ENCODE results near the gene KRTAP22-2. TPM values are rescaled to one million over a fixed set of nuclear protein-coding genes. Genes with fewer than 3 reads are reported as not detected.

Gene KRTAP22-2
- total and polyA plus RNA-seq, 2 donors (not counting 3 experiments of a cell fraction or from before 2014, with no cell fraction given) = not detected

DNA sequence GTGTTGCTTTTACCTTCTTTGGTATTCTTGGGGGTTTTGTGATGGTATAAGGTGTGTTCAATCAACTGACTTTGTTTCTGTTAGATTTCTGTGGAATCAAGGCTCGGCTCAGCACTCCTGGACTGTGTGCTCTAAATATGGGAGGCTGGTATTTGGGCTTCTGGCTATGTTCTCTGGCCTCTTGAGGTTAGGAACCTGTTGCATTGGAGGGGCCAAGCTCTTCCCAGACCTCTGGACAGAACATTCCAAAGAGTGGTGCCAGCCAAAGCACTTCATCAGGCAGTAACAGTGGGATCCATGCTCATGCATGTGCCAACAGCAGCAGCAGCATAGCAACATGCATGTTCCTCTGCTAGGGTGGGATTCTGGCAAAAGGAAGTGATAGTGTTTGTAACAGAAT, 37.4 kb downstream of the KRTAP22-2 start:
- Histone ChIP-seq H3K27ac (ENCODE audit: insufficient read depth, low read depth, low read length) (no peak overlapping the region), H3K9me1 (replicated peaks; ENCODE audit: control insufficient read depth, extremely low read depth, insufficient read depth, low read length) (no peaks in the 10 kb centered on the region), H3K4me2 (ENCODE audit: insufficient read depth, low read length) (no peak overlapping the region), H3K9me3 (replicated peaks; ENCODE audit: control insufficient read depth, insufficient read depth, low read length) (no peaks in the 10 kb centered on the region), H4K20me1 (replicated peaks; ENCODE audit: control insufficient read depth, extremely low read depth, insufficient read depth, low read length) (no peaks in the 10 kb centered on the region), H3K9ac (replicated peaks; ENCODE audit: extremely low read depth, insufficient read depth, low read length) (no peak overlapping the region), H2AFZ (ENCODE audit: low read depth, low read length) (no peak overlapping the region), H3K4me3 (replicated peaks in 1 of 3; ENCODE audit: insufficient read depth in 1 of 3, low read depth in 1 of 3, low read length in 3 of 3) (no peak overlapping the region), H3K27me3 (ENCODE audit: control insufficient read depth in 2 of 2, insufficient read depth in 2 of 2, low read length in 2 of 2) (no peaks in the 10 kb centered on the region), H3K4me1 (ENCODE audit: control insufficient read depth, extremely low read depth, insufficient read depth, low read length) (no peaks in the 10 kb centered on the region), H3K36me3 (ENCODE audit: control insufficient read depth in 2 of 2, extremely low read depth in 1 of 2, insufficient read depth in 2 of 2, low read length in 2 of 2) (no peaks in the 10 kb centered on the region), H3K79me2 (ENCODE audit: control insufficient read depth, insufficient read depth, low read length) (no peaks in the 10 kb centered on the region)
- no TSS peak for BruUV-seq (replicated peaks)
- CTCF ChIA-PET = no interaction called here
- dilution Hi-C loops (cut with MboI; ENCODE audit: extremely low pct_ligation_motif_present, low sequenced_read_pairs) = no loop called here
- FAIRE-seq (no peak), DNase-seq (ENCODE audit: low read depth, low spot score) (no peak)
- POLR2A ChIA-PET = no interaction called here
- TF ChIP-seq FOS (IDR thresholded peaks at IDR 0.05; ENCODE audit: borderline replicate concordance, insufficient read depth, low read length) = no peak
- intact Hi-C loops (cut with micrococcal nuclease) = no loop called here

DNA sequence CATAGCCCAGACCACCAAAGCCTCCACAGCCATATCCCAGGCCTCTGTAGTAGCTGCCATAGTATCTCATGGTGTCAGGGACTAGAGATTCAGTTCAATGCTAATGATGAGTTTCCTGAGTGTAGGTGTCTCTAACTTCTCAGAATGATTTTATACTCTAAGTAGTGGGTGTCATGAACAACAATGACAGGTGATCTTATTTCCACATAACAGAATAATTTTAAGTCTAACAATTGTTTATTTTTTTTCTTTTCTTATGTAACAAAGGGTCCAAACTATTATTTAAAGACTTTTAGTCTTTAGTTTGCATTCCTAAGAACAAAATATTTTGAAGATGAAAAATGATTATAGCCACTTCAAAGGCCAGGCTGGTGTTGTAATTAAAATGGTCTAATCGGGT, 48.4 kb downstream of the KRTAP22-2 start, which contains the start of gene KRTAP19-6:
KRTAP19-6 (minus strand) TSS at position 101 of the 400 bp plus-strand sequence; CDS start at position 70, 31 bp downstream.
- DNase-seq (ENCODE audit: low read depth, low spot score) = no peak
- H3K9me1 ChIP-seq (replicated peaks; ENCODE audit: control insufficient read depth, extremely low read depth, insufficient read depth, low read length) = no peaks in the 10 kb centered on the region
- no peak within 1 kb of the TSS for H2AFZ ChIP-seq (ENCODE audit: low read depth, low read length)
- no peaks in the 10 kb centered on the region for H3K79me2 ChIP-seq (ENCODE audit: control insufficient read depth, insufficient read depth, low read length)
- no peak within 1 kb of the TSS for H3K27ac ChIP-seq (ENCODE audit: insufficient read depth, low read depth, low read length)
- no TSS peak for BruUV-seq (replicated peaks)
- no peak for TF ChIP-seq EZH2 (IDR thresholded peaks at IDR 0.05; ENCODE audit: borderline replicate concordance, low read depth, low read length, severe bottlenecking)
- TF ChIP-seq JUN (IDR thresholded peaks at IDR 0.05; ENCODE audit: borderline replicate concordance, insufficient read depth, insufficient read length, low read depth) = no peak
- TF ChIP-seq, protein P1, sequence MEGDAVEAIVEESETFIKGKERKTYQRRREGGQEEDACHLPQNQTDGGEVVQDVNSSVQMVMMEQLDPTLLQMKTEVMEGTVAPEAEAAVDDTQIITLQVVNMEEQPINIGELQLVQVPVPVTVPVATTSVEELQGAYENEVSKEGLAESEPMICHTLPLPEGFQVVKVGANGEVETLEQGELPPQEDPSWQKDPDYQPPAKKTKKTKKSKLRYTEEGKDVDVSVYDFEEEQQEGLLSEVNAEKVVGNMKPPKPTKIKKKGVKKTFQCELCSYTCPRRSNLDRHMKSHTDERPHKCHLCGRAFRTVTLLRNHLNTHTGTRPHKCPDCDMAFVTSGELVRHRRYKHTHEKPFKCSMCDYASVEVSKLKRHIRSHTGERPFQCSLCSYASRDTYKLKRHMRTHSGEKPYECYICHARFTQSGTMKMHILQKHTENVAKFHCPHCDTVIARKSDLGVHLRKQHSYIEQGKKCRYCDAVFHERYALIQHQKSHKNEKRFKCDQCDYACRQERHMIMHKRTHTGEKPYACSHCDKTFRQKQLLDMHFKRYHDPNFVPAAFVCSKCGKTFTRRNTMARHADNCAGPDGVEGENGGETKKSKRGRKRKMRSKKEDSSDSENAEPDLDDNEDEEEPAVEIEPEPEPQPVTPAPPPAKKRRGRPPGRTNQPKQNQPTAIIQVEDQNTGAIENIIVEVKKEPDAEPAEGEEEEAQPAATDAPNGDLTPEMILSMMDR (IDR thresholded peaks at IDR 0.05; ENCODE audit: extremely low read depth in 1 of 2, insufficient read depth in 1 of 2, low read depth in 1 of 2, low read length in 2 of 2) = no peak
- TF ChIP-seq POLR2A (IDR thresholded peaks at IDR 0.05; ENCODE audit: low read depth, low read length) = no peak
- no peak for TF ChIP-seq MYC (IDR thresholded peaks at IDR 0.05; ENCODE audit: low read depth, low read length)
- TF ChIP-seq FOS (IDR thresholded peaks at IDR 0.05; ENCODE audit: borderline replicate concordance, insufficient read depth, low read length) = no peak
- no peak for TF ChIP-seq POLR2AphosphoS5 (IDR thresholded peaks at IDR 0.05; ENCODE audit: insufficient read depth, low read depth, low read length)
- TF ChIP-seq GATA2 (IDR thresholded peaks at IDR 0.05; ENCODE audit: insufficient read depth, insufficient read length, low read depth, low read length) = no peak
- TF ChIP-seq, protein P2, sequence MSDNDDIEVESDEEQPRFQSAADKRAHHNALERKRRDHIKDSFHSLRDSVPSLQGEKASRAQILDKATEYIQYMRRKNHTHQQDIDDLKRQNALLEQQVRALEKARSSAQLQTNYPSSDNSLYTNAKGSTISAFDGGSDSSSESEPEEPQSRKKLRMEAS (IDR thresholded peaks at IDR 0.05; ENCODE audit: insufficient read depth, insufficient read length) = no peak
- intact Hi-C loops (cut with micrococcal nuclease) = no loop called here
- H3K27me3 ChIP-seq (ENCODE audit: control insufficient read depth in 2 of 2, insufficient read depth in 2 of 2, low read length in 2 of 2) = no peaks in the 10 kb centered on the region
- no peak within 1 kb of the TSS for H3K4me3 ChIP-seq (replicated peaks in 1 of 3; ENCODE audit: insufficient read depth in 1 of 3, low read depth in 1 of 3, low read length in 3 of 3)
- no peak for FAIRE-seq
- no peaks in the 10 kb centered on the region for H3K36me3 ChIP-seq (ENCODE audit: control insufficient read depth in 2 of 2, extremely low read depth in 1 of 2, insufficient read depth in 2 of 2, low read length in 2 of 2)
- H4K20me1 ChIP-seq (replicated peaks; ENCODE audit: control insufficient read depth, extremely low read depth, insufficient read depth, low read length) = no peaks in the 10 kb centered on the region
- peaks cover 5% of the 10 kb centered on the region for H3K9me3 ChIP-seq (replicated peaks; ENCODE audit: control insufficient read depth, insufficient read depth, low read length)
- no peak within 1 kb of the TSS for H3K9ac ChIP-seq (replicated peaks; ENCODE audit: extremely low read depth, insufficient read depth, low read length)
- H3K4me1 ChIP-seq (ENCODE audit: control insufficient read depth, extremely low read depth, insufficient read depth, low read length) = no peaks in the 10 kb centered on the region
- POLR2A ChIA-PET = no interaction called here
- H3K4me2 ChIP-seq (ENCODE audit: insufficient read depth, low read length) = no peak within 1 kb of the TSS
- dilution Hi-C loops (cut with MboI; ENCODE audit: extremely low pct_ligation_motif_present, low sequenced_read_pairs) = no loop called here
- CTCF ChIA-PET = no interaction called here
